HepG2 (cell line): ENCODE measurements around the gene LDLRAD4. TPM values are rescaled to one million over a fixed set of nuclear protein-coding genes. Genes with fewer than 3 reads are reported as not detected.

Source experiments
- ATAC-seq: fragments of 200-7000 bp; cut with Tn5 transposase; 3 replicates; pipeline ENCODE4 v1.9.1; 2020; ENCODE audit warnings: mild to moderate bottlenecking, moderate library complexity
- BruUV-seq: library from RNA; stranded (reverse); fragments of 400-500 nt; replicated peaks from 2 replicates; lab custom pipeline; 2021; lab: Mats Ljungman, UMichigan
- CTCF ChIA-PET: fragments of 300-600 bp; formaldehyde crosslinking; extraction: SDS; loops from one replicate; lab custom pipeline; 2021; ENCODE audit warnings: low total read pairs, inconsistent platforms, low intra/inter-chr PET ratio; lab: Yijun Ruan, JAX
- POLR2A ChIA-PET: fragments of 350-600 bp; sonication (Branson Sonifier 250); formaldehyde crosslinking; loops from one replicate; lab custom pipeline; 2020; ENCODE audit warnings: antibody characterized with exemption, inconsistent platforms; lab: Yijun Ruan, JAX
- DNase-seq: peaks from one replicate; pipeline ENCODE4 v3.0.0-alpha.2; 2015; ENCODE audit warnings: low spot score
- FAIRE-seq: peaks from 3 replicates; lab custom pipeline; 2011; peaks lifted over from hg19 to GRCh38; lab: Jason Lieb, UNC
- H2AFZ ChIP-seq: one replicate; pipeline ENCODE4 v1.6.1; 2011; ENCODE audit warnings: low read length, inconsistent platforms
- H3K27ac ChIP-seq: fragments of 300-600 bp; 3 replicates; pipeline ENCODE4 v1.8.0; 2011; ENCODE audit warnings: mixed run types, mild to moderate bottlenecking, mixed read lengths, low read length, inconsistent platforms; ENCODE audit not compliant: insufficient read depth; ENCODE audit errors: extremely low read length
- H3K27me3 ChIP-seq, 2 experiments: fragments of 200-600 bp in 1 of 2; 2 replicates in 1 of 2; 3 replicates in 1 of 2; pipeline versions ENCODE4 v1.6.0 to v1.8.0; 2011; ENCODE audit warnings: low read length in 2 of 2, mild to moderate bottlenecking in 2 of 2, moderate library complexity in 2 of 2, inconsistent platforms in 1 of 2; ENCODE audit not compliant: insufficient read depth in 2 of 2, control insufficient read depth in 1 of 2
- H3K36me3 ChIP-seq, 2 experiments: fragments of 200-600 bp in 1 of 2; replicated peaks in 1 of 2; 2 replicates in 1 of 2; 3 replicates in 1 of 2; pipeline versions ENCODE4 v1.5.1 to v1.8.0; 2011; ENCODE audit warnings: low read length in 2 of 2, inconsistent platforms in 1 of 2; ENCODE audit not compliant: insufficient read depth in 2 of 2, control insufficient read depth in 1 of 2
- H3K4me1 ChIP-seq: 2 replicates; pipeline ENCODE4 v1.5.1; 2012; ENCODE audit warnings: low read length, inconsistent platforms; ENCODE audit not compliant: insufficient read depth
- H3K4me2 ChIP-seq: 2 replicates; pipeline ENCODE4 v1.6.0; 2011; ENCODE audit warnings: low read depth, low read length, inconsistent platforms
- H3K4me3 ChIP-seq, 3 experiments: fragments of 200-600 bp in 1 of 3; sonication (generic), shearing (Covaris generic) in 1 of 3; replicated peaks in 1 of 3; 2 replicates each; pipeline ENCODE4 v1.5.1; 2011 to 2016; ENCODE audit warnings: low read length in 3 of 3, inconsistent platforms in 2 of 3, low read depth in 2 of 3, mild to moderate bottlenecking in 2 of 3, control low read depth in 1 of 3, mixed read lengths in 1 of 3; ENCODE audit not compliant: insufficient read depth in 1 of 3
- H3K79me2 ChIP-seq: one replicate; pipeline ENCODE4 v1.6.1; 2011; ENCODE audit warnings: low read length, inconsistent platforms; ENCODE audit not compliant: insufficient read depth
- H3K9ac ChIP-seq: 2 replicates; pipeline ENCODE4 v1.6.0; 2011; ENCODE audit warnings: mild to moderate bottlenecking, low read depth, low read length, inconsistent platforms; ENCODE audit not compliant: insufficient read depth
- H3K9me3 ChIP-seq: 2 replicates; pipeline ENCODE4 v1.5.1; 2012; ENCODE audit warnings: mild to moderate bottlenecking, low read length
- H4K20me1 ChIP-seq: 2 replicates; pipeline ENCODE4 v1.6.0; 2011; ENCODE audit warnings: inconsistent platforms, mild to moderate bottlenecking, low read length, moderate library complexity; ENCODE audit not compliant: insufficient read depth
- ETV5 ChIP-seq: IDR thresholded peaks from 2 replicates; pipeline ENCODE4 v1.6.1; 2018; ENCODE audit warnings: missing biosample characterization, missing genetic modification reagents, inconsistent platforms, borderline replicate concordance
- GFI1 ChIP-seq: sonication (generic); formaldehyde crosslinking; IDR thresholded peaks from 2 replicates; pipeline ENCODE4 v1.5.0; 2020; ENCODE audit warnings: missing genetic modification reagents, mild to moderate bottlenecking, borderline replicate concordance
- HOXA5 ChIP-seq: sonication (generic); formaldehyde crosslinking; IDR thresholded peaks from 2 replicates; pipeline ENCODE4 v1.4.0; 2020; ENCODE audit warnings: missing genetic modification reagents
- KDM2A ChIP-seq: sonication (generic); formaldehyde crosslinking; IDR thresholded peaks from 2 replicates; pipeline ENCODE4 v1.4.0; 2020; ENCODE audit warnings: low read depth, missing genetic modification reagents, borderline replicate concordance
- MAFG ChIP-seq: sonication (generic); formaldehyde crosslinking; IDR thresholded peaks from 2 replicates; pipeline ENCODE4 v1.5.1; 2020; ENCODE audit warnings: mild to moderate bottlenecking, missing genetic modification reagents
- MED13 ChIP-seq: sonication (generic); formaldehyde crosslinking; IDR thresholded peaks from 2 replicates; pipeline ENCODE4 v1.5.0; 2020; ENCODE audit warnings: missing genetic modification reagents
- MLX ChIP-seq: IDR thresholded peaks from 2 replicates; pipeline ENCODE4 v1.6.1; 2016
- PHF20 ChIP-seq: sonication (generic); formaldehyde crosslinking; IDR thresholded peaks from 2 replicates; pipeline ENCODE4 v1.5.0; 2020; ENCODE audit warnings: mild to moderate bottlenecking, missing genetic modification reagents
- RAD51 ChIP-seq: fragments of 450-650 bp; IDR thresholded peaks from 2 replicates; pipeline ENCODE4 v1.6.1; 2016; ENCODE audit warnings: borderline replicate concordance
- REL ChIP-seq: sonication (generic); formaldehyde crosslinking; conservative IDR thresholded peaks from 2 replicates; pipeline ENCODE4 v1.8.0; 2022; ENCODE audit warnings: mild to moderate bottlenecking, missing genetic modification reagents, moderate library complexity
- RNF2 ChIP-seq: fragments of 450-650 bp; conservative IDR thresholded peaks from 2 replicates; pipeline ENCODE4 v1.6.1; 2016; ENCODE audit warnings: low read depth
- SCMH1 ChIP-seq: sonication (generic); formaldehyde crosslinking; IDR thresholded peaks from 2 replicates; pipeline ENCODE4 v1.9.0; 2021; ENCODE audit warnings: missing genetic modification reagents, mild to moderate bottlenecking, borderline replicate concordance
- SMAD3 ChIP-seq: sonication (generic); formaldehyde crosslinking; IDR thresholded peaks from 2 replicates; pipeline ENCODE4 v1.4.0; 2020; ENCODE audit warnings: missing genetic modification reagents
- TAF15 ChIP-seq: fragments of 200-400 bp; formaldehyde crosslinking; IDR thresholded peaks from one replicate; pipeline ENCODE4 v1.6.1; 2018; ENCODE audit warnings: mild to moderate bottlenecking, low read depth, low read length; ENCODE audit not compliant: poor library complexity, severe bottlenecking
- TMF1 ChIP-seq: sonication (generic); formaldehyde crosslinking; IDR thresholded peaks from 2 replicates; pipeline ENCODE4 v1.8.1; 2022; ENCODE audit warnings: low read depth, missing genetic modification reagents
- ZBTB1 ChIP-seq: sonication (generic); formaldehyde crosslinking; IDR thresholded peaks from 2 replicates; pipeline ENCODE4 v1.4.0; 2020; ENCODE audit warnings: missing genetic modification reagents, borderline replicate concordance
- ZFP36L1 ChIP-seq: sonication (generic); formaldehyde crosslinking; IDR thresholded peaks from 2 replicates; pipeline ENCODE4 v1.8.0; 2022; ENCODE audit warnings: mild to moderate bottlenecking, missing genetic modification reagents, moderate library complexity
- ZNF260 ChIP-seq: sonication (generic); formaldehyde crosslinking; IDR thresholded peaks from 2 replicates; pipeline ENCODE4 v1.4.0; 2020; ENCODE audit warnings: missing genetic modification reagents, low read depth, mild to moderate bottlenecking, borderline replicate concordance
- ZNF572 ChIP-seq: sonication (generic); formaldehyde crosslinking; IDR thresholded peaks from 2 replicates; pipeline ENCODE4 v1.5.1; 2020; ENCODE audit warnings: mild to moderate bottlenecking, missing genetic modification reagents
- WGBS: methylation state at CpG from one replicate; pipeline ENCODE4 v1.1.6; 2017; ENCODE audit warnings: low lambda C conversion rate; 5-methylcytosine and 5-hydroxymethylcytosine counted together
- in situ Hi-C: cut with HindIII; loops from 2 replicates; pipeline ENCODE4 v1.10.0; 2017; ENCODE audit warnings: low pct_unique_long_range_greater_than_20kb; ENCODE audit not compliant: extremely low pct_ligation_motif_present
- intact Hi-C: fragments of 100-400 bp; cut with micrococcal nuclease; formaldehyde crosslinking; loops from one replicate; pipeline ENCODE4 v1.10.0; 2022; ENCODE audit not compliant: unreplicated experiment
- polyA plus RNA-seq, 8 experiments: library from polyadenylated mRNA; depleted of rRNA in 3 of 8; stranded (reverse) in 7 of 8; unstranded in 1 of 8; fragments of >200 nt; fragmentation: Illumina TruSeq in 4 of 8; extraction: Trizol in 4 of 8; gene quantifications; 2 replicates each; pipeline versions ENCODE4 v1.2.1 to v1.2.3, GENCODE V29; 2011 to 2016; ENCODE audit warnings: low read depth in 4 of 8, missing spikeins in 1 of 8, mixed read lengths in 1 of 8; ENCODE audit not compliant: insufficient read depth in 1 of 8
- total RNA-seq, 5 experiments: library from RNA; depleted of rRNA; stranded (reverse); fragments of >200 nt; fragmentation: Illumina TruSeq; extraction: Trizol; gene quantifications; 2 replicates each; pipeline ENCODE4 v1.2.3, GENCODE V29; 2016; ENCODE audit warnings: low read depth in 1 of 5
- TF ChIP-seq, protein P1 (sequence below): sonication (generic); formaldehyde crosslinking; IDR thresholded peaks from 2 replicates; pipeline ENCODE4 v1.5.1; 2020; ENCODE audit warnings: missing genetic modification reagents, mild to moderate bottlenecking, borderline replicate concordance

LDLRAD4 gene
- total and polyA plus RNA-seq, 2 of the 13 experiments (the other 11 are each of a cell fraction or from before 2014, with no cell fraction given): 13.6 to 20.9 TPM

DNA sequence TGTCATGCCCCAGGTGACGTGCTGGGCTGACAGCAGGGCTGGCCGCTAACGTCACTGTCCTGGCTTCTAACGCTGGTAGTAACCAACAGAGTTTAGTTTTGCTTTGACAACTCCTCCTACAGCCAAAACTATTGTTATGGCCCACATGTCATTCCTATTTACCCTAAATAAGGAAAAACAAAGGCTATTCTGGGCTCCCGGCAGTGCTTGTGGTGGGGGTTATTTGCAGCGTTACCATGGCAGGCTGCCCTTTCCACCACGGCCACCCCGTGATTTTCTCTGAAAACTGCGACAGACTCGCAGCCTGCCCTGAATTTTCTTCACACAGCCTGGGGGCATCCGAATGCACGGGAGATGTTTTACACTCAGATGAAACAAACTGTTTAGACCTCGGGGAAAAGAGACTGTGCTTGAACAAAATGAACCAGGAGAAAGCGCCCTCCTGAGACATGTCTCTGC lies 392.6 kb downstream of the LDLRAD4 start:
- Histone ChIP-seq H3K4me3 (no peak overlapping the region), H4K20me1 (no peaks in the 10 kb centered on the region)
- no peak for ATAC-seq
- no peak for TF ChIP-seq MAFG (CRISPR knock-in tag)
- no peak for TF ChIP-seq SMAD3
- TF ChIP-seq, protein P1, sequence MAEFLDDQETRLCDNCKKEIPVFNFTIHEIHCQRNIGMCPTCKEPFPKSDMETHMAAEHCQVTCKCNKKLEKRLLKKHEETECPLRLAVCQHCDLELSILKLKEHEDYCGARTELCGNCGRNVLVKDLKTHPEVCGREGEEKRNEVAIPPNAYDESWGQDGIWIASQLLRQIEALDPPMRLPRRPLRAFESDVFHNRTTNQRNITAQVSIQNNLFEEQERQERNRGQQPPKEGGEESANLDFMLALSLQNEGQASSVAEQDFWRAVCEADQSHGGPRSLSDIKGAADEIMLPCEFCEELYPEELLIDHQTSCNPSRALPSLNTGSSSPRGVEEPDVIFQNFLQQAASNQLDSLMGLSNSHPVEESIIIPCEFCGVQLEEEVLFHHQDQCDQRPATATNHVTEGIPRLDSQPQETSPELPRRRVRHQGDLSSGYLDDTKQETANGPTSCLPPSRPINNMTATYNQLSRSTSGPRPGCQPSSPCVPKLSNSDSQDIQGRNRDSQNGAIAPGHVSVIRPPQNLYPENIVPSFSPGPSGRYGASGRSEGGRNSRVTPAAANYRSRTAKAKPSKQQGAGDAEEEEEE (CRISPR knock-in tag): no peak
- no peak for TF ChIP-seq ZBTB1 (CRISPR knock-in tag)
- TF ChIP-seq SCMH1 (CRISPR knock-in tag): no peak
- no peak for TF ChIP-seq GFI1
- no peak for TF ChIP-seq REL
- TF ChIP-seq HOXA5: no peak
- TF ChIP-seq RAD51: no peak
- TF ChIP-seq RNF2: no peak
- no peak for TF ChIP-seq ZNF572 (CRISPR knock-in tag)
- TF ChIP-seq ZFP36L1 (CRISPR knock-in tag): no peak
- no peak for TF ChIP-seq TMF1 (CRISPR knock-in tag)
- TF ChIP-seq MLX (CRISPR knock-in tag): no peak
- no peak for TF ChIP-seq PHF20 (CRISPR knock-in tag)
- no peak for TF ChIP-seq KDM2A (CRISPR knock-in tag)
- no peak for TF ChIP-seq ZNF260 (CRISPR knock-in tag)
- TF ChIP-seq TAF15: no peak
- no peak for TF ChIP-seq ETV5
- TF ChIP-seq MED13: no peak
- TF ChIP-seq, all 625 proteins: peak for 0
- no peak overlapping the region for H3K4me2 ChIP-seq
- H2AFZ ChIP-seq: no peak overlapping the region
- no peak overlapping the region for H3K27ac ChIP-seq
- in situ Hi-C loops (no loop called here), intact Hi-C loops (no loop called here)
- H3K9me3 ChIP-seq: no peaks in the 10 kb centered on the region
- no peaks in the 10 kb centered on the region for H3K4me1 ChIP-seq
- FAIRE-seq (no peak), DNase-seq (no peak)
- WGBS: 92% methylated on average over 13 of the region's 14 CpGs
- BruUV-seq: no TSS peak
- no peaks in the 10 kb centered on the region for H3K79me2 ChIP-seq
- no peaks in the 10 kb centered on the region for H3K36me3 ChIP-seq
- ChIA-PET POLR2A (no interaction called here), CTCF (no interaction called here)
- no peak overlapping the region for H3K9ac ChIP-seq
- H3K27me3 ChIP-seq: no peaks in the 10 kb centered on the region
